ENCODE results near the gene COL25A1.

DNA sequence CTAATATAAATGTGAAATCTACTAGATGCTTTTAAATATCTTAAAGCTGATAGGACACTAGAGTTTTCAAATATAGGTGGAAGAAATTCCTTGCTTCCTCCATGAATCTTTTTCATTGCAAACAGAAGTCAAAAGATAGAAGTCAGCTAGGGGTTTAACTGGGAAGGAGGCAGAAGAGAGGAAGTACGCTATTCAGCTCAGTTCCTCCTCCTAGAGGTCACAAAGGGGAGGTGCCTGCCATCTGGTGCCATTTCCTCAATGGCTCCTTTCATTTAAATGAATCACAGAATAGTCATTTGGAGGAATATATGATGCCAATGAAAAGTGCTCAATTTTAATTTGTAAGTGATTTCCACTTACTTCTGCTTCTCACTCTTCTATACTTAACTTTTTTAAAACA lies 8.5 kb downstream of the COL25A1 start:
- TF ChIP-seq, protein P1, sequence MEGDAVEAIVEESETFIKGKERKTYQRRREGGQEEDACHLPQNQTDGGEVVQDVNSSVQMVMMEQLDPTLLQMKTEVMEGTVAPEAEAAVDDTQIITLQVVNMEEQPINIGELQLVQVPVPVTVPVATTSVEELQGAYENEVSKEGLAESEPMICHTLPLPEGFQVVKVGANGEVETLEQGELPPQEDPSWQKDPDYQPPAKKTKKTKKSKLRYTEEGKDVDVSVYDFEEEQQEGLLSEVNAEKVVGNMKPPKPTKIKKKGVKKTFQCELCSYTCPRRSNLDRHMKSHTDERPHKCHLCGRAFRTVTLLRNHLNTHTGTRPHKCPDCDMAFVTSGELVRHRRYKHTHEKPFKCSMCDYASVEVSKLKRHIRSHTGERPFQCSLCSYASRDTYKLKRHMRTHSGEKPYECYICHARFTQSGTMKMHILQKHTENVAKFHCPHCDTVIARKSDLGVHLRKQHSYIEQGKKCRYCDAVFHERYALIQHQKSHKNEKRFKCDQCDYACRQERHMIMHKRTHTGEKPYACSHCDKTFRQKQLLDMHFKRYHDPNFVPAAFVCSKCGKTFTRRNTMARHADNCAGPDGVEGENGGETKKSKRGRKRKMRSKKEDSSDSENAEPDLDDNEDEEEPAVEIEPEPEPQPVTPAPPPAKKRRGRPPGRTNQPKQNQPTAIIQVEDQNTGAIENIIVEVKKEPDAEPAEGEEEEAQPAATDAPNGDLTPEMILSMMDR (IDR thresholded peaks at IDR 0.05 in 2 of 3, conservative IDR thresholded peaks at IDR 0.05 in 1 of 3; ENCODE audit: borderline replicate concordance in 1 of 3, insufficient read depth in 1 of 3, low read depth in 2 of 3, low read length in 2 of 3), result peak; percentile 8 to 55 (median 53); a peak in 4 of 6 replicates
- TF ChIP-seq EZH2 (IDR thresholded peaks at IDR 0.05) (no peak), EGR1 (IDR thresholded peaks at IDR 0.05; ENCODE audit: low read depth) (no peak), SP1 (IDR thresholded peaks at IDR 0.05; ENCODE audit: low read depth) (no peak), RAD21 (IDR thresholded peaks at IDR 0.05; ENCODE audit: low read depth) (peak; percentile 36), SIN3A (IDR thresholded peaks at IDR 0.05; ENCODE audit: low read depth) (no peak), POLR2A (IDR thresholded peaks at IDR 0.05; ENCODE audit: borderline replicate concordance, extremely low read depth, insufficient read depth, insufficient read length) (no peak)
- TF ChIP-seq, protein P2, sequence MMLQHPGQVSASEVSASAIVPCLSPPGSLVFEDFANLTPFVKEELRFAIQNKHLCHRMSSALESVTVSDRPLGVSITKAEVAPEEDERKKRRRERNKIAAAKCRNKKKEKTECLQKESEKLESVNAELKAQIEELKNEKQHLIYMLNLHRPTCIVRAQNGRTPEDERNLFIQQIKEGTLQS (IDR thresholded peaks at IDR 0.05), result no peak
- TF ChIP-seq, protein P3, sequence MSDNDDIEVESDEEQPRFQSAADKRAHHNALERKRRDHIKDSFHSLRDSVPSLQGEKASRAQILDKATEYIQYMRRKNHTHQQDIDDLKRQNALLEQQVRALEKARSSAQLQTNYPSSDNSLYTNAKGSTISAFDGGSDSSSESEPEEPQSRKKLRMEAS (IDR thresholded peaks at IDR 0.05), result no peak
- TF ChIP-seq, protein P4, sequence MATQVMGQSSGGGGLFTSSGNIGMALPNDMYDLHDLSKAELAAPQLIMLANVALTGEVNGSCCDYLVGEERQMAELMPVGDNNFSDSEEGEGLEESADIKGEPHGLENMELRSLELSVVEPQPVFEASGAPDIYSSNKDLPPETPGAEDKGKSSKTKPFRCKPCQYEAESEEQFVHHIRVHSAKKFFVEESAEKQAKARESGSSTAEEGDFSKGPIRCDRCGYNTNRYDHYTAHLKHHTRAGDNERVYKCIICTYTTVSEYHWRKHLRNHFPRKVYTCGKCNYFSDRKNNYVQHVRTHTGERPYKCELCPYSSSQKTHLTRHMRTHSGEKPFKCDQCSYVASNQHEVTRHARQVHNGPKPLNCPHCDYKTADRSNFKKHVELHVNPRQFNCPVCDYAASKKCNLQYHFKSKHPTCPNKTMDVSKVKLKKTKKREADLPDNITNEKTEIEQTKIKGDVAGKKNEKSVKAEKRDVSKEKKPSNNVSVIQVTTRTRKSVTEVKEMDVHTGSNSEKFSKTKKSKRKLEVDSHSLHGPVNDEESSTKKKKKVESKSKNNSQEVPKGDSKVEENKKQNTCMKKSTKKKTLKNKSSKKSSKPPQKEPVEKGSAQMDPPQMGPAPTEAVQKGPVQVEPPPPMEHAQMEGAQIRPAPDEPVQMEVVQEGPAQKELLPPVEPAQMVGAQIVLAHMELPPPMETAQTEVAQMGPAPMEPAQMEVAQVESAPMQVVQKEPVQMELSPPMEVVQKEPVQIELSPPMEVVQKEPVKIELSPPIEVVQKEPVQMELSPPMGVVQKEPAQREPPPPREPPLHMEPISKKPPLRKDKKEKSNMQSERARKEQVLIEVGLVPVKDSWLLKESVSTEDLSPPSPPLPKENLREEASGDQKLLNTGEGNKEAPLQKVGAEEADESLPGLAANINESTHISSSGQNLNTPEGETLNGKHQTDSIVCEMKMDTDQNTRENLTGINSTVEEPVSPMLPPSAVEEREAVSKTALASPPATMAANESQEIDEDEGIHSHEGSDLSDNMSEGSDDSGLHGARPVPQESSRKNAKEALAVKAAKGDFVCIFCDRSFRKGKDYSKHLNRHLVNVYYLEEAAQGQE (IDR thresholded peaks at IDR 0.05; ENCODE audit: low read depth), result no peak
